Cardiac muscle cell (in vitro differentiated cells and primary cell): ENCODE measurements around the gene CTNND2. TPM values are rescaled to one million over a fixed set of nuclear protein-coding genes. Genes with fewer than 3 reads are reported as not detected.

Experiments used
- DNase-seq, 2 donors: peaks; one replicate each; pipeline versions ENCODE4 v3.0.0 to v3.0.0-alpha.2; 2010 to 2017; ENCODE audit warnings: low read depth in 1 of 2, low spot score in 1 of 2
- H3K27ac ChIP-seq: fragments of 200-600 bp; sonication (generic); 2 replicates; pipeline ENCODE4 v1.5.1; 2016
- H3K27me3 ChIP-seq: fragments of 200-600 bp; sonication (generic); 2 replicates; pipeline ENCODE4 v1.6.0; 2016; ENCODE audit warnings: control low read depth
- H3K36me3 ChIP-seq: fragments of 200-600 bp; sonication (generic); 2 replicates; pipeline ENCODE4 v1.5.1; 2016; ENCODE audit warnings: control low read depth
- H3K4me1 ChIP-seq: fragments of 200-600 bp; sonication (generic); 2 replicates; pipeline ENCODE4 v1.8.1; 2017; ENCODE audit warnings: low read depth, mild to moderate bottlenecking, mixed run types
- H3K4me3 ChIP-seq: fragments of 200-600 bp; sonication (generic); 2 replicates; pipeline ENCODE4 v1.5.1; 2016; ENCODE audit warnings: mild to moderate bottlenecking
- H3K9me3 ChIP-seq: fragments of 200-600 bp; sonication (generic); 2 replicates; pipeline ENCODE4 v1.5.1; 2017; ENCODE audit warnings: low read depth, mild to moderate bottlenecking, control low read depth
- polyA plus RNA-seq: library from polyadenylated mRNA; unstranded; fragments of >200 nt; fragmentation: Nextera tagmentation; extraction: Ambion mirVana; gene quantifications from 2 replicates; pipeline ENCODE4 v1.2.1, GENCODE V29; 2016
- total RNA-seq: library from RNA; depleted of rRNA; stranded (reverse); fragments of >200 nt; gene quantifications from 2 replicates; pipeline ENCODE4 v1.2.3, GENCODE V29; 2016
- TF ChIP-seq, protein P1 (sequence below): IDR thresholded peaks from 2 replicates; pipeline ENCODE4 v1.5.1; 2012; ENCODE audit warnings: low read depth, mild to moderate bottlenecking, low read length

Gene CTNND2
- total and polyA plus RNA-seq, 2 experiments from 2014 or later = 11.0 to 12.7 TPM

DNA sequence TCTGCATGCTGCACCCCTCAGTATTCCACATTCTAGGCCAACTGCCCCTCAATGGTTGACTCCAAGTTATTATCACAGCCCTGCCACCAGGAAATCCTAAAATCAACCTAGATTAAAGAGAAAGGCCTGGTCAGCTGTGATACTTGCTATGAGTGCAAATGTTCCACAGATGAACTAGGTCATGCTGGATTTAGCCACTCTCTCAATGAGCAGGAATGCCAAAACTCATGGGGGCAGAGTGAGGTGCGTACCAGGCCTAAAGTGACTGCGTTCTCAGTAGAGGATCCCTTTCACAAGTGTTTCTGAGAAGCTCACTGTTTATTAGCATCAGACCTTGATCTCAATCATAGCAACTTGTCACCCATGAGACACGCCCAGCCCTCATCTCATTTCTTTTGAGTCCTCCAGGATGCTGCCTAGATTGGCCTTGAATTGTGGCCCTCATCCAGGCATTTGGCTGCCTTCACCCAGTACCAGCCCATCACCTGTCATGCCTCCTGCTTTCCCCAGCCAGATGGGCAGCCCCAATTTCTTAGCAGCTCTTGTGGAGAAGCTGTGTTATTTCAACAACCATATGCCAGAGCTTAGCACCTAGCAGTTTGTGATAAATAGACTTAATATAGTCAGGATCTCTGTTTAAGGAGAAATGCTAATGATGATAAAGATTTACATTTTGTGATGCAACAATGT lies 383.9 kb downstream of the CTNND2 start:
- Histone ChIP-seq H3K27ac (no peak overlapping the region), H3K4me3 (no peak overlapping the region), H3K36me3 (no peaks in the 10 kb centered on the region), H3K27me3 (no peaks in the 10 kb centered on the region), H3K9me3 (no peaks in the 10 kb centered on the region), H3K4me1 (peaks cover 40% of the 10 kb centered on the region)
- TF ChIP-seq, protein P1, sequence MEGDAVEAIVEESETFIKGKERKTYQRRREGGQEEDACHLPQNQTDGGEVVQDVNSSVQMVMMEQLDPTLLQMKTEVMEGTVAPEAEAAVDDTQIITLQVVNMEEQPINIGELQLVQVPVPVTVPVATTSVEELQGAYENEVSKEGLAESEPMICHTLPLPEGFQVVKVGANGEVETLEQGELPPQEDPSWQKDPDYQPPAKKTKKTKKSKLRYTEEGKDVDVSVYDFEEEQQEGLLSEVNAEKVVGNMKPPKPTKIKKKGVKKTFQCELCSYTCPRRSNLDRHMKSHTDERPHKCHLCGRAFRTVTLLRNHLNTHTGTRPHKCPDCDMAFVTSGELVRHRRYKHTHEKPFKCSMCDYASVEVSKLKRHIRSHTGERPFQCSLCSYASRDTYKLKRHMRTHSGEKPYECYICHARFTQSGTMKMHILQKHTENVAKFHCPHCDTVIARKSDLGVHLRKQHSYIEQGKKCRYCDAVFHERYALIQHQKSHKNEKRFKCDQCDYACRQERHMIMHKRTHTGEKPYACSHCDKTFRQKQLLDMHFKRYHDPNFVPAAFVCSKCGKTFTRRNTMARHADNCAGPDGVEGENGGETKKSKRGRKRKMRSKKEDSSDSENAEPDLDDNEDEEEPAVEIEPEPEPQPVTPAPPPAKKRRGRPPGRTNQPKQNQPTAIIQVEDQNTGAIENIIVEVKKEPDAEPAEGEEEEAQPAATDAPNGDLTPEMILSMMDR = no peak
- DNase-seq = no peak

DNA sequence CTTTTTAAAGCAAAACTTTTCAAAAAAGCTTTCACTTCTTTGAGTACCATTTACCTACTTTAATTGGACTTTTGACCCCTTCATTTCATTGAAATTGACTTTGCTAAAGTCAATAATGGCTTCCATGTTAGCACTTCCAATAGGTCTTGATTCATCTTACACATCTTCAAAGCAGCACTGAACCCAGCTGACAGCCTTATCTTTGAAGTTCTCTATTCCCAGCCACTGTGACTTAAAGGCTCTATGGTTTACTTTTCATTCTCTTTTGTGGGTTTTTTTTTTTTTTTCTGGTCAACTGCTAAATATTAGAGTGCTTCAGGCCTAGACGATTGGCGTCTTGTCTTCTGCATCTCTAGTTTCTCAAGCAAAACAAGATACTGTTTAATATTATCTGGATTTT lies 385.0 kb downstream of the CTNND2 start:
- DNase-seq = no peak
- TF ChIP-seq, protein P1 = no peak
- Histone ChIP-seq H3K4me3 (no peak overlapping the region), H3K27me3 (no peaks in the 10 kb centered on the region), H3K27ac (no peak overlapping the region), H3K36me3 (no peaks in the 10 kb centered on the region), H3K9me3 (no peaks in the 10 kb centered on the region), H3K4me1 (peaks cover 28% of the 10 kb centered on the region)

DNA sequence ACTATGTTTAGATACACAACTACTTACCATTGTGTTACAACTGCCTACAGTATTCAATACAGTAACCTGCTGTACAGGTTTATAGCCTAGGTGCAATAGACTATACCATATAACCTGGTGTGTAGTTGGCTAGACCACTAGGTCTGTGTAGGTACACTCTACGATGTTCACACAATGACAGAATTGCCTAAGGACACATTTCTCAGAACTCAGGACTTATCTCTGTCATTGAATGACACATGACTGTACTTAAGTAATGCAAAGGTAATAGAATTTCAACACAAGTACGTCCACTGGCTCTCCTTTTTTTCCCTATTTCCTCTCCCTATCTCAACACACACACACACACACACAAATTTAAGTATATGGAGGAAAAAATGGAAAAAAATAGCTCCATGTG lies 385.6 kb downstream of the CTNND2 start:
- TF ChIP-seq, protein P1 = no peak
- Histone ChIP-seq H3K27me3 (no peaks in the 10 kb centered on the region), H3K36me3 (no peaks in the 10 kb centered on the region), H3K9me3 (no peaks in the 10 kb centered on the region), H3K4me3 (no peak overlapping the region), H3K27ac (no peak overlapping the region), H3K4me1 (peaks cover 23% of the 10 kb centered on the region)
- no peak for DNase-seq

DNA sequence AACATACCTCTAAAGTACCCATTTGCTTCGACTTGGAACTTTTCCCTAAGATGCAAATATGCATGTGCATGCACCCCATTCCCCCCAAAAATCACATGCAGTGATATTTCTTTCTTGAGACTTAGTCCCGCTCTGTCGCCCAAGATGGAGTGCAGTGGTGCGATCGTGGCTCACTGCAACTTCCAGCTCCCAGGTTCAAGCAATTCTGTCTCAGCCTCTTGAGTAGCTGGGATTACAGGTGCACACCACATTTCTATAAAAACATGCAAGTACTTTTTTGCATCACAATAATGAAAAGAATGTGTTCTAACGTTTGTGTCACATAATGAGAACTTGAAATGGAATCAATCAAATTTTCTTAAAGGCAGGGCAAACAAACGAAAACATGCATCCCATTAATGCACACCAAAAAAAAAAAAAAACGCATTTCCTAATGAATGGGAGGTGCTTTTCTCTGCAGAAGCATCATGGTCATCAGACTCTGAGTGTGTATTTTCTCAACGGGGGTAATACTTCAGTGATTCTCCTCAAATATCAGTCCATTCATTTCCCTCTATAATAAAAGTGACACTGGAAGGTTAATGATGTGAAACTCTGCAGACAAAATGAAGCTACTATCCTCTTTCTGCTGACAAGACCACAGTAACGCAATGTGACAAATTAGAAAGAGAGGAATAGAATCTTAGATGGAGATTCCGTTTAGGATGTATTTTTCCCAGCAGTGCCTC lies 389.4 kb downstream of the CTNND2 start:
- H3K4me1 ChIP-seq = peaks cover 9% of the 10 kb centered on the region
- no peak overlapping the region for H3K27ac ChIP-seq
- TF ChIP-seq, protein P1 = no peak
- H3K27me3 ChIP-seq = no peaks in the 10 kb centered on the region
- H3K9me3 ChIP-seq = no peaks in the 10 kb centered on the region
- no peak for DNase-seq
- H3K36me3 ChIP-seq = no peaks in the 10 kb centered on the region
- no peak overlapping the region for H3K4me3 ChIP-seq

DNA sequence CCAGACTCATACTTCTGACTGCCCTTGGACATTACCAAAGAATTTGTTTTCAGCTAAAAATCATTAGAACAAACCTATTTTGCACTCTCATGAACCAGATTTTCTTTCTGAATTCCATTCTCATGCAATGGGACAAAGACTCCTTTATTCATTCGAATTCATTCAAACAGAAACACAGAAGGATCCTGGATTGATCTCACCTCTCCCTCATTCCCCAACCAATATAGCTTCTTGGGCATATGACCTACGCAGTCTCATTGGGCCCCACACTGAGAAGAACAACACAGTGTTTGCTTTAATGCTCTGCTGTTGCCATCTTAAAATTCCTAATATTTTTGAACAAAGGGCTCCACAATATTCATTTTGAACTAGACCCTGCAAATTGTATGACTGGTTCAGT lies 392.4 kb downstream of the CTNND2 start:
- Histone ChIP-seq H3K4me1 (peaks cover 10% of the 10 kb centered on the region), H3K4me3 (no peak overlapping the region), H3K36me3 (no peaks in the 10 kb centered on the region), H3K9me3 (no peaks in the 10 kb centered on the region), H3K27ac (no peak overlapping the region), H3K27me3 (no peaks in the 10 kb centered on the region)
- TF ChIP-seq, protein P1 = no peak
- no peak for DNase-seq
